Measurements from ENCODE around the gene TAF11L12.
"Not testable (repeated sequence)": the region's sequence is repeated elsewhere in the genome, so short reads cannot be mapped to it uniquely, and the experiment has no call there.

GRCh38 chr5:17590860-17591259 lies 19.3 kb upstream of the TAF11L12 start, which contains the start of gene TAF11L8:
- TF ChIP-seq, protein P1, sequence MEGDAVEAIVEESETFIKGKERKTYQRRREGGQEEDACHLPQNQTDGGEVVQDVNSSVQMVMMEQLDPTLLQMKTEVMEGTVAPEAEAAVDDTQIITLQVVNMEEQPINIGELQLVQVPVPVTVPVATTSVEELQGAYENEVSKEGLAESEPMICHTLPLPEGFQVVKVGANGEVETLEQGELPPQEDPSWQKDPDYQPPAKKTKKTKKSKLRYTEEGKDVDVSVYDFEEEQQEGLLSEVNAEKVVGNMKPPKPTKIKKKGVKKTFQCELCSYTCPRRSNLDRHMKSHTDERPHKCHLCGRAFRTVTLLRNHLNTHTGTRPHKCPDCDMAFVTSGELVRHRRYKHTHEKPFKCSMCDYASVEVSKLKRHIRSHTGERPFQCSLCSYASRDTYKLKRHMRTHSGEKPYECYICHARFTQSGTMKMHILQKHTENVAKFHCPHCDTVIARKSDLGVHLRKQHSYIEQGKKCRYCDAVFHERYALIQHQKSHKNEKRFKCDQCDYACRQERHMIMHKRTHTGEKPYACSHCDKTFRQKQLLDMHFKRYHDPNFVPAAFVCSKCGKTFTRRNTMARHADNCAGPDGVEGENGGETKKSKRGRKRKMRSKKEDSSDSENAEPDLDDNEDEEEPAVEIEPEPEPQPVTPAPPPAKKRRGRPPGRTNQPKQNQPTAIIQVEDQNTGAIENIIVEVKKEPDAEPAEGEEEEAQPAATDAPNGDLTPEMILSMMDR (IDR thresholded peaks at IDR 0.05; ENCODE audit: low read depth, low read length) = not testable (repeated sequence)
- not testable (repeated sequence) for TF ChIP-seq POLR2A (IDR thresholded peaks at IDR 0.05; ENCODE audit: extremely low read depth, insufficient read length)
- TF ChIP-seq, protein P2, sequence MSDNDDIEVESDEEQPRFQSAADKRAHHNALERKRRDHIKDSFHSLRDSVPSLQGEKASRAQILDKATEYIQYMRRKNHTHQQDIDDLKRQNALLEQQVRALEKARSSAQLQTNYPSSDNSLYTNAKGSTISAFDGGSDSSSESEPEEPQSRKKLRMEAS (IDR thresholded peaks at IDR 0.05; ENCODE audit: low read depth, low read length) = not testable (repeated sequence)

All from NB4 (cell line).